NK-92 (cell line): ENCODE measurements around the gene LARGE1.
"Not testable (repeated sequence)": the region's sequence is repeated elsewhere in the genome, so short reads cannot be mapped to it uniquely, and the experiment has no call there.

Experiments
- DNase-seq: peaks from one replicate; lab custom pipeline; 2025; ENCODE audit not compliant: unreplicated experiment; lab: John Stamatoyannopoulos, UW

Gene LARGE1

GRCh38 chr22:33572086-33572485, 348.2 kb downstream of the LARGE1 start:
- DNase-seq: no peak

DNA sequence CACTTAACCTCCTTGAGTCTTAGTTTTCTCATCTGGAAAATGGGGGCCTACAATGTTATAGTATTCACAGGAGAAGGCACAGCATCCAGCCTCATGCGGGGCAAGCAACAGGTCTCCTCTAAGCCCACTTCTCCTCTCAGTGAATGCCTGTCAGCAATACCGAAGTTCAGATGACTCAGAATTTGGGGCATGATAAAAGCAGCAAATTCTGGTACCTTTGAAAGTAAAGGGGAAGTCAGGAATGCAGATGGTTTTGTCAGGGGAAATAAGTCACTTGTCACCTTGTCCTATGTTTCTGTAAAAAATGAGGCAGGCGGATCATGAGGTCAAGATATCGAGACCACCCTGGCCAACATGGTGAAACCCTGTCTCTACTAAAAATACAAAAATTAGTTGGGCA, 350.2 kb downstream of the LARGE1 start:
- DNase-seq: no peak

- DNase-seq: no peak
Observed at GRCh38 chr22:33569559-33569958, 350.7 kb downstream of the LARGE1 start.

DNA sequence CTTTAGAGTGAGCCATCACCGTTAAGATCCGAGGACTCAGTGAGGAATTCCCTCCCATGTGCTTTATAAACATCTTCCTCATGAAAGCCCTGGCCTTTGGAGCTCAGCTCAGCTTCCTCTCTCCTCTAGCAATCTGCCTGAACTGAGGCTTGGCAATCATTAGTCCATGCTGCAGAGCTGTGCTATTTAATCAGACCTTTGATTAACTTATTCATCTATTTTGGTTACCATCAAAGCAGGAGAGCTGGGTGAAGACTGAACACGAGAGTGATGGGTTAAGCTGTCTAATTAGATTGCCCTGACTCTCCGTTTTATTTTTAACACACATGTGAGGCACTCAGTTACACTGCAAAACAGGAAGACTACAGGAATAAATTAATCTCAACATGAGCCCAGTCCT, 351.3 kb downstream of the LARGE1 start:
- no peak for DNase-seq

DNA sequence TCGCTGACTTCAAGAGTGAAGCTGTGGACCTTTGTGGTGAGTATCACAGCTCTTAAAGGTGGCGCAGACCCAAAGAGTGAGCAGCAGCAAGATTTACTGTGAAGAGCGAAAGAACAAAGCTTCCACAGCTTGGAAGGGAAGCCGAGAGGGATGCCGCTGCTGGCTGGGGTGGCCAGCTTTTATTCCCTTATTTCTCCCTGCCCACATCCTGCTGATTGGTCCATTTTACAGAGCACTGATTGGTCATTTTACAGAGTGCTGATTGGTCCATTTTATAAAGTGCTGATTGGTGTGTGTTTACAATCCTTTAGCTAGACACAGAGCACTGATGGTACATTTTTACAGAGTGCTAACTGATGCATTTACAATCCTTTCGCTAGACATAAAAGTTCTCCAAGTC, 353.8 kb downstream of the LARGE1 start:
- not testable (repeated sequence) for DNase-seq

DNA sequence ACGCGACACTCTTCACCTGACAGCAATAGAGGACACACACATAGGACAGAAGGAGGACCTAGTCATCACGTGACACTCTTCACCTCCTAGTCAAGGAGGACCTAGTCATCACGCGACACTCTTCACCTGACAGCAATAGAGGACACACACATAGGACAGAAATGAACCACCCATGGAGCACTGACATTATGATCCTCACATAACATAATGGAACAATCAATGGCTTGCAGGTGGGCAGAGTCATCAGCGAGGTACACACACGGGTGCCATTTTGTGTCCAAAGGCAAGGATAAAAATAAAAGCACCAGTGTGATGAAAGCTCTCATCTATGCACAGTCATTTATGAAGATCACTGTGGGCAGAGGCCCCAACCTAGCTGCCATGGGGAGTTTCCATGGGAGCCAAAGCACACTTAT, 354.7 kb downstream of the LARGE1 start:
- DNase-seq: no peak

- no peak for DNase-seq
Observed at GRCh38 chr22:33564683-33565082, 355.6 kb downstream of the LARGE1 start.

- DNase-seq: no peak
Observed at GRCh38 chr22:33563220-33563964, 356.9 kb downstream of the LARGE1 start.

- DNase-seq: no peak
Observed at GRCh38 chr22:33562501-33562900, 357.8 kb downstream of the LARGE1 start.

DNA sequence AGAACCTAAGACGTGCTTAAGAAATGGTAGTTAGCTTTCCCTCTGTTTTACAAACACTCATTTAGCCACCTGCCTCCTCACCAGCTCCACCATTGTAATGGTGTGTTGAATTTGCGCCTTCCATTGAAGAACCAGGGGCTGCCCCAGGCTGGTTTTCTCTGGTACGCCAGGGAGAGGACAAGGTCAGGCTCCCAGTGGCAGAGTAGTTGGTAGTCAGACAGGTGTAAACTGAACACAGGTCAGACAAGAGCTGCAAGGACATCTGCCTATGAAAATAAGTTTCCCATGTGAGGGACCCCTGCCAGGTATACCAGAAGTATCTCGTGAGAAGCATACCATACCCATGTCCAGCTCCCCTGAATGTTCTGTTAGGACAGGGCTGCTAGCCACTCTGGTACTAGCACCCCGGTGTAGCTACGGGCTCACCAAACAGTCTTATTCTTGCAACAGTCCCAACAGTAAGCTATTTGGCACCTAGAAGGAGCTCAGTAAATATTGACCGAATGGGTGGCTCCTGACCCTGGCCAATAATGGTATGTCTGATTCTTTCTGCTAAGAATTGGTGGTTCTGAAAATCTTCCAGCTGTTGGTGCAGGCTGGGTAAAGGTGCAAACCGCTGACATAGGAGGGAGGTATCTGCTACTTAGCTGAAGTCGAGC, 359.0 kb downstream of the LARGE1 start:
- DNase-seq: no peak

- no peak for DNase-seq
Observed at GRCh38 chr22:33557836-33558235, 362.4 kb downstream of the LARGE1 start.

- DNase-seq: no peak
Observed at GRCh38 chr22:33555814-33556522, 364.3 kb downstream of the LARGE1 start.

DNA sequence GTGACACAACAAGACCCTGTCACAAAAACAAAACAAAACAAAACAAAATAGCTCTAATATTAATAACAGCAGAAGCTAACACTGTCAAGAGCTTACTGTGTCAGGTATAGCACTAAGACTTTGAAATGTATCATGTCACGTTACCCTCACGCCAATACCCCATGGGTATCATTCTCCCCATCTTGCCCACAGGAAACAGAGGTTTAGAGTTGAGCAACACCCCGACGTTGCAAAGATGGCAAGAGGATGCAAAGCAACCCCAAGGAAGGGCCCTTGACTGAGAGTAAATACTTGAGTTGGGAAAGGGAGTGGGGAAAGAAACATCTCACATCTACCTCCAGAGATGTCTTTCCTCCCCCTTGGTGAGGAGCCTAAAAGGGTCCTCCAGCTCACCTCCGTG, 366.8 kb downstream of the LARGE1 start:
- no peak for DNase-seq

DNA sequence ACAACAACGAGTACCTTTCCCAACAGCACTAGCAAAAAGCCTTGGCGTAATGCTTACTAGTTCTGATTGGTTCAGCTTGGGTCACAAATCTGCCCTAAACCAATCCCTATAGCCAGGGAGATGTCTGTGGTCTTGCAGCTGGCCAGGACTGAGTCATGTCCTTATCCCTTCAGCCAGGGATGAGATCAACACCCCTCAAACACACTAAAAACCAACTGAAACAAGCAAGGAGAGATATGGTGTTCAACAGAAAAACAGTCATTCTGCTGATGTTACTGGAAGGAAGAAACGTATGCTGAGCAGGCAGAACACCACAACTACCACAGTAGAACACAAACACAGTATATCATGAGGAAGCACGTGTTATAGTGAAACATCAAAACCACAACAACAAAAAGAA, 375.6 kb downstream of the LARGE1 start:
- no peak for DNase-seq

GRCh38 chr22:33542722-33543121, 377.6 kb downstream of the LARGE1 start:
- DNase-seq: no peak

DNA sequence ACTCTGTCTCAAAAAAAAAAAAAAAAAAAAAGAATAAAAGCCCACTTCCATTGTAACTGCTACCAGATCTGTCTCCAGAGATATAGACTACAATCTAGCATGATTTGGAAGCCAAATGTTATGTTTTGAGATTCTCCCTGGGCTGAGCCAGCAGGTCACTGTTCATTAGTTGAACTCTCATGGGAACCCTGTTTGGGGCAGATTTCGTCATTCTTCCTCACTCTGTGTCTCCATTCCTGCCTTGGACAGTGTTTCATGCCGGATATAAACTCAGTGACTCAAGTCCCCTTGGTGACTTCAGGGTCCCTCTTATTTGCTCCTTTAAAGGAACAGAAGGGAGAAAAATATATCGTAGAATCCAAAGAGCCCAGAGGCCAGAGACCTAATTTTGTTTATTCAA, 378.1 kb downstream of the LARGE1 start:
- DNase-seq: no peak

GRCh38 chr22:33539902-33540751, 380.1 kb downstream of the LARGE1 start:
- no peak for DNase-seq

DNA sequence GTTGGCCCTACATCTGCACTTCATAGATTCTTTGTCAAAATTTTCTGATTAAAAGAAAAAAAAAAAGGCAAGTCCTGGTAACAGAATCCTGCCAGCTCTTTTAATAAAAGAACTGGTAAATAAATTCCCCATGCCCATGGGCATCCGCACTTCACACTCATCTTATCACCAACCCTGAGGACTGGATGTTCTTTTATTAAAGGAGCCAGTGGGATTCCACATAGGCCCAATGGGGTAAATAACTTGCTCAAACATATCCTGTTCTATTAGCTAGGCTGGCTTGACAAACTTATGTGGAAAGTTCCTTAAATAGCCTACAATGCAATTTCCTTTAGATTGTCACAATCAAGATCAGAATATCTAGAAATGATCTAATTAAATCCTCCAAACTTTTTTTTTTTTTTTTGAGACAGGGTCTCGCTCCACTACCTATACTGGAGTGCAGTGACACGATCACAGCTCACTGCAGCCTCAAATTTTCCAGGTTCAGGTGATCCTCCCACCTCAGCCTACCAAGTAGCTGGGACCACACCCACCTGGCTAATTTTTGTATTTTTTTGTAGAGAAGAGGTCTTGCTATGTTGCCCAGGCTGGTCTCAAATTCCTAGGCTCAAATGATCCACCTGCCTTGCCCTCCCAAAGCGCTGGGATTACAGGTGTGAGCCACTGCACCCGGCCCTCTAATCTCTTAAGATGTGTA, 380.9 kb downstream of the LARGE1 start:
- DNase-seq: no peak

DNA sequence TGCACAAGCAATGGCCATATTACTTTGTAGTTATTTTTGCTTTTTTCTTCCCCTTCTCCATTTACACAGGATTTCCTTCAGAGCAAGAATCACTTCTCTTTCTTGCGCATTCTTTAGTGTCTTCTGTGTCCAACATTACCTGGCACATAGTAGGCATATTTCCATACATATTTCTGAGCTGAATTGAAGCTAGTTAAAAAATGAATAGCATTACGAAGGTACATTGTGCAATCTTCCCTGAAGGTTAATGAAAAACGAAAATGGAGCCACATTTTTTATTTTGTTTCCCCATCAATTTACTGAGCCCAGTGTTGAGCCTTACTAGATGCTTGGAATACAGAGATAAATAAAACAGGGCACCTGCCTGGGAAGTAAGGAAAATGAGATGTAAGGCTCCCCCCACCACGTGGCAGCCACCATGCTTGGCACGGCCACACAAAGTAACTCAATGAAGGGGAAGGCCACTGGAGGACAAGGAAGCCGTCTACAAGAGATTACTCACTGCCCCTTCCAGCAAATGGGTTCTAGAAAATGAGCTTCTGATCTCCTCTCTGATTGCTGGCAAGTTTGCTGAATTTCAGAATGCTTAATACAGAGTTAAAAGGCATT, 381.9 kb downstream of the LARGE1 start:
- DNase-seq: no peak

GRCh38 chr22:33537059-33537458, 383.2 kb downstream of the LARGE1 start:
- no peak for DNase-seq
